GM12874 (cell line): Measurements from ENCODE around the gene IGSF11.

ENCODE experiments used
- CTCF ChIP-seq: IDR thresholded peaks from 2 replicates; pipeline ENCODE4 v1.5.1; 2011; ENCODE audit warnings: low read depth, mild to moderate bottlenecking, control low read depth, low read length, moderate library complexity; ENCODE audit not compliant: insufficient read depth

IGSF11 gene

DNA sequence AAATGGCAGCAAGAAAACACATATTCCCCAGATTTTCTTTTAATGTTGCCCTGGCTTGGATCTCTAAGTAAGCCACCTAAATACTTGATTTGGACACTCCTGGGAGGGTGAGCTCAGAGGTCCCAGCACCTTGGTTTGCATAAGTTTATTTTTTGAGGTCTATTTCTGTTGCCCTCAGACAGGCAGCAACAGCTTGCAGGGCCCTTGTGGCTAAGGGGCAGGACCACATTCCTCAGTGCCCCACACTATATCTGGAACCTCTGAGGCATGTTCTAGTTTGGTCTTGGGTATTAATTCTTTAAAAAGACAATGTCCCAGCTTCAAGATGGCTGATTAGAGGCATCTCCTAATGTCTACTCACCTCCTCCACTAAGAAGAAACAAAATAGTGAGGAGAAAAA lies 57.5 kb downstream of the IGSF11 start:
- TF ChIP-seq CTCF, result no peak

DNA sequence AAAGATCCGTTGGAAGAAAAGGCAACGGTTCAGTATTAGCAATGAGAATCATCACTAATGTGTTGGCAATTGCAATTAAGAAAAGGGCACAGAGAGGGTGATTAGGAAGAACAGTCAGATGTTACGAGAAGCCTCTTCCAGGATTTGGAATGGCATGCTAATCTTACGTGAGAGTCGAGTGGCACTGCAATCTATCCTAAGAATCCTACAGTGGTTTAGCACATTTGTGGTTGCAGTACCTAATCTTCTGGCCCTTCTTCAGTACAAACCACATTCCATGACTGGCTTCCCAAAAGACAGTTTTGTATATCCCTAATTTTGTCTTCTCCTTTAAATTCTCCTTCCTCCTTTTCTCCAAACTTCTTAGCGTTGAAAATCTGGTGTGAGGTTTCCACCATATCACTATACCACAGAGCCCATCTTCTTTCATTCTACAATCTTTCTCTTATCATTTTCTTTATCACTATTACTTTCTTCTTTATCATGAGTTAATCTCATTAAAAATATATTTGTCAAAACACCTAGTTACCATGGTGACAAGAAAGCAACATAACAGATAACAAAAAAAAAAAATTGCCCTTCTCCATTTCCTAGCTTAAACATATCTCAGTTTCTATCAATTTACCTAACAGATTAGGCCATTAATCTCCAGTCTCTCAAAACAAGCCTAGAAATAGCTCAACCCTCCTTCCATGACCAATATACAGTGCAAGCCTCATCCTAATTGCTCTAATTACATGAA lies 60.1 kb downstream of the IGSF11 start:
- no peak for TF ChIP-seq CTCF

DNA sequence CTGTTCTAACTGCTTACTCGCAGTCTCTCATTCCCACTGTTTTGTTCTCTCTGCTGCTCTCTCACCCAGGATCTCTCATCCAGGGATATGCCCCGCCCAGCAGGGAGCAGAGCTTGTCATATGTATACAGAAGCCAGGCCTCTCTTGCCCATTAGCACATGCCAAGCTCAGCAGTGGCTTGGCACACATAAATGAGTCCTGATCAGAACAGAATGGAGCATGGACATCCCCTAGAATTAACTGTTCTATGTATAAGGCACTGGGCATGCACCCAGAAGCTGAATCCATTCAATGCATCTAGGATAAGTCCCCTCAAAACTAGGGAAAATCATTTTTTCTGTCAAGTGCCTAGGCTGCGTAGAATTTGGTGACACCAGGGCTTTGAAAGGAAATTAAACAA lies 61.6 kb downstream of the IGSF11 start:
- TF ChIP-seq CTCF, result no peak

DNA sequence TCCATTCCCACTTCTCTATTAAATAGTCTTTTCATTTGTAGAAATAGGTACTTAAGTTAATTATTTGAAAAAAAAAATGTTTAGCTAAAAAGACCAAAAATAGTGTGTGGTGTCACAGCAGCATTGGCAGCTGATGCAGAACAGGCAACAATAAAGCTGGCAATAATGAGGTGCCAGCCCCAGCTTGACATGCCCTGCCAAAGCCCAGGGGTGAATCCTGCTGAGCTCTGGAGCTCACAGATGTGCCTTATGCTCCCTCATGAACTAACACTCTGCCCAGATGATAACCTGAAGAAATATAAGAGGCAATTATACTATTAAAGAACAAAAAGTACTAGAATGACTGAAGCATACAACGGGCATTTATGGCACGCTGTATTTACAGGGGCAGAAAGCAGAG lies 63.8 kb downstream of the IGSF11 start:
- TF ChIP-seq CTCF, result no peak

GRCh38 chr3:118968640-118969039 lies 66.0 kb downstream of the IGSF11 start:
- TF ChIP-seq CTCF, result no peak

DNA sequence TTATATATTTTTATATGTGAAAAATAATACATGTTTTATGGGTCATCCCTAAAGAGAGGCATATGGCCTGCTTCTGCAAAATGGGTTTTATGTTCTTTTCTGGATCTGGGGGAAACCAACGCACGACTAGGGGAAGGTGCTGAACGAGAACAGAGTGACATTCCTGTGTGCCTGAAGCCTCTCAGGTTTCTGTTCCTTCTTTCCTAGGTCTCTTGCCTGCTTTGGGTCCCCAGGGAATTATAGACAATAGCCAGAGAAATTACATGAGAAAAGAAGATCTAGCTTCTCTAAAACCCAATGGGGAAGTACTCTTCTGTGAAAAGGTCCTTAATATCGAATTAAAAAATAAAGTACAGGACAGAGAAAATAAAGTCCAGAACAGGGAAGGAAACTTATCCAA lies 66.5 kb downstream of the IGSF11 start:
- no peak for TF ChIP-seq CTCF

GRCh38 chr3:118966700-118967099 lies 67.9 kb downstream of the IGSF11 start:
- TF ChIP-seq CTCF, result no peak
